Measurements from ENCODE around the gene RPN2. TPM values are rescaled to one million over a fixed set of nuclear protein-coding genes. Genes with fewer than 3 reads are reported as not detected.

The RPN2 gene
- total RNA-seq, 1 experiment from 2014 or later: 234 TPM

GRCh38 chr20:37198932-37199660 is 20.0 kb downstream of the RPN2 start:
- H3K4me1 ChIP-seq (ENCODE audit: insufficient read depth, low read length): no peaks in the 10 kb centered on the region
- no peak overlapping the region for H2BK5ac ChIP-seq (ENCODE audit: insufficient read length, low read length)
- no peak overlapping the region for H3K4ac ChIP-seq (ENCODE audit: low read depth, low read length)
- peaks cover 9% of the 10 kb centered on the region for H3K79me2 ChIP-seq (ENCODE audit: insufficient read depth, low read length)
- no peak overlapping the region for H2AFZ ChIP-seq (ENCODE audit: low read length)
- peaks cover 9% of the 10 kb centered on the region for H3K79me1 ChIP-seq (ENCODE audit: insufficient read depth, low read depth, low read length, poor library complexity, severe bottlenecking)
- no peak overlapping the region for H3K4me2 ChIP-seq (ENCODE audit: insufficient read depth, insufficient read length, low read length)
- H3K27ac Mint-ChIP-seq: peak overlapping the region in 2 of 3 experiments; percentile 17 to 52; a peak in 3 of 7 replicates
- no peak overlapping the region for H4K8ac ChIP-seq (replicated peaks; ENCODE audit: insufficient read length, low read depth, low read length)
- no peak overlapping the region for H3T11ph ChIP-seq (ENCODE audit: low read length)
- H3K56ac ChIP-seq (ENCODE audit: insufficient read length, low read depth, low read length): no peak overlapping the region
- TF ChIP-seq, protein P1, sequence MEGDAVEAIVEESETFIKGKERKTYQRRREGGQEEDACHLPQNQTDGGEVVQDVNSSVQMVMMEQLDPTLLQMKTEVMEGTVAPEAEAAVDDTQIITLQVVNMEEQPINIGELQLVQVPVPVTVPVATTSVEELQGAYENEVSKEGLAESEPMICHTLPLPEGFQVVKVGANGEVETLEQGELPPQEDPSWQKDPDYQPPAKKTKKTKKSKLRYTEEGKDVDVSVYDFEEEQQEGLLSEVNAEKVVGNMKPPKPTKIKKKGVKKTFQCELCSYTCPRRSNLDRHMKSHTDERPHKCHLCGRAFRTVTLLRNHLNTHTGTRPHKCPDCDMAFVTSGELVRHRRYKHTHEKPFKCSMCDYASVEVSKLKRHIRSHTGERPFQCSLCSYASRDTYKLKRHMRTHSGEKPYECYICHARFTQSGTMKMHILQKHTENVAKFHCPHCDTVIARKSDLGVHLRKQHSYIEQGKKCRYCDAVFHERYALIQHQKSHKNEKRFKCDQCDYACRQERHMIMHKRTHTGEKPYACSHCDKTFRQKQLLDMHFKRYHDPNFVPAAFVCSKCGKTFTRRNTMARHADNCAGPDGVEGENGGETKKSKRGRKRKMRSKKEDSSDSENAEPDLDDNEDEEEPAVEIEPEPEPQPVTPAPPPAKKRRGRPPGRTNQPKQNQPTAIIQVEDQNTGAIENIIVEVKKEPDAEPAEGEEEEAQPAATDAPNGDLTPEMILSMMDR (conservative IDR thresholded peaks at IDR 0.05): no peak
- no CpG with 5 or more reads among the region's 16 CpGs for WGBS (ENCODE audit: extremely low coverage, insufficient read length, low lambda C conversion rate)
- no peaks in the 10 kb centered on the region for H4K20me1 ChIP-seq (ENCODE audit: control insufficient read depth, insufficient read depth, insufficient read length)
- no peak overlapping the region for H3K4me3 Mint-ChIP-seq
- H3K36me3 Mint-ChIP-seq (ENCODE audit: insufficient read depth in 1 of 3, low read depth in 3 of 3): peaks cover 44 to 70% (median 59%) of the 10 kb centered on the region in 3 experiments; a peak in 6 of 7 replicates
- no peak overlapping the region for H2BK15ac ChIP-seq (ENCODE audit: low read depth, low read length)
- no peak overlapping the region for H4K91ac ChIP-seq (ENCODE audit: insufficient read length, low read depth, low read length)
- H3K9ac ChIP-seq (ENCODE audit: extremely low read depth, insufficient read length, low read length): no peak overlapping the region
- H3K27me3 ChIP-seq (ENCODE audit: insufficient read depth, low read length): no peaks in the 10 kb centered on the region
- H2BK20ac ChIP-seq (ENCODE audit: low read depth, low read length, poor library complexity, severe bottlenecking): no peak overlapping the region
- H3K14ac ChIP-seq (ENCODE audit: insufficient read depth, low read length): no peak overlapping the region
- H3K9me3 ChIP-seq (ENCODE audit: control insufficient read depth, low read depth, low read length): no peaks in the 10 kb centered on the region
- no peak overlapping the region for H2BK120ac ChIP-seq (ENCODE audit: low read depth, low read length, poor library complexity, severe bottlenecking)
- no peaks in the 10 kb centered on the region for H3K27me3 Mint-ChIP-seq (ENCODE audit: low read depth)
- no peak overlapping the region for H3K23ac ChIP-seq (ENCODE audit: insufficient read length, low read depth, low read length)
- no peak overlapping the region for H3K18ac ChIP-seq (ENCODE audit: insufficient read length, low read depth, low read length)
- peaks cover 16 to 21% of the 10 kb centered on the region in 2 experiments for H3K4me1 Mint-ChIP-seq
- no peak for DNase-seq
- H2AK5ac ChIP-seq (ENCODE audit: insufficient read length, low read length): no peak overlapping the region
- H3K27ac ChIP-seq (ENCODE audit: insufficient read length, low read depth, low read length): no peak overlapping the region
- H3K23me2 ChIP-seq (ENCODE audit: insufficient read length, low read depth, low read length, poor library complexity, severe bottlenecking): no peaks in the 10 kb centered on the region
- H3K9me3 Mint-ChIP-seq: no peaks in the 10 kb centered on the region
- H2BK12ac ChIP-seq (ENCODE audit: insufficient read length, low read depth, low read length): no peak overlapping the region
- H4K5ac ChIP-seq (ENCODE audit: insufficient read length, low read depth, low read length): no peak overlapping the region
